Measurements from ENCODE around the gene ARHGEF7. TPM values are rescaled to one million over a fixed set of nuclear protein-coding genes. Genes with fewer than 3 reads are reported as not detected.

The ARHGEF7 gene
- total RNA-seq, 2 donors from 2014 or later: 49.5 to 53.5 TPM

DNA sequence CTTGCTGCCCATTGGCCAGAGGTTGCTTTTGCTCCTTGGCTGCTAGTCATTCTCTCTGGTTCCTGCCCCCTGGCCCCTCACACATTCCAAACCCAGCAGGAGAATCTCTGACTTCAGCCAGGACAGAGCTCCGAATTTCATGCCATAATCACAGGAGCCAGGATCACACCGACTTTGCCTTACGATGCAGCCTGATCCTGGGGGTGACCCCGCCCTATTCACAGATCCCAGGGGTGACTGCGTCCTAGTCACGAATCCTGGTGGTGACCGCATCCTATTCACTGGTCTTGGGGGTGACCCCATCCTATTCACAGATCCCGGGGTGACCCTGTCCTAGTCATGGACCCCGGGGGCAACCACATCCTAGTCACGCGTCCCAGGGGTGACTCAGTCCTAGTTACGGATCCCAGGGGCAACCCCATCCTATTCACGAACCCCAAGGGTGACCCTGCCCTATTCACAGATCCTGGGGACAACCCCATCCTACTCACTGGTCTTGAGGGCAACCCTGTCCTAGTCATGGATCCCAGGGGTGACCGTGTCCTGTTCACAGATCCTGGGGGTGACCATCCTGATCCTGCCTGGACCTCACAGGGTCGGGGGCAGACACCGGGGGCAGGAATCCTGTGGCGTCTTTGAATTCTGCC lies 198.0 kb downstream of the ARHGEF7 start:
- DNase-seq: no peak
- H3K36me3 ChIP-seq (ENCODE audit: control insufficient read depth, insufficient read depth, low read length): peaks cover 11% of the 10 kb centered on the region
- no peaks in the 10 kb centered on the region for H3K27me3 Mint-ChIP-seq (ENCODE audit: insufficient read depth)
- H3K4me1 Mint-ChIP-seq: no peaks in the 10 kb centered on the region
- peaks cover 40% of the 10 kb centered on the region for H3K9me3 Mint-ChIP-seq
- no peak overlapping the region for H3K4me3 ChIP-seq (ENCODE audit: low read length)
- no peak overlapping the region for H3K27ac Mint-ChIP-seq
- TF ChIP-seq, protein P1, sequence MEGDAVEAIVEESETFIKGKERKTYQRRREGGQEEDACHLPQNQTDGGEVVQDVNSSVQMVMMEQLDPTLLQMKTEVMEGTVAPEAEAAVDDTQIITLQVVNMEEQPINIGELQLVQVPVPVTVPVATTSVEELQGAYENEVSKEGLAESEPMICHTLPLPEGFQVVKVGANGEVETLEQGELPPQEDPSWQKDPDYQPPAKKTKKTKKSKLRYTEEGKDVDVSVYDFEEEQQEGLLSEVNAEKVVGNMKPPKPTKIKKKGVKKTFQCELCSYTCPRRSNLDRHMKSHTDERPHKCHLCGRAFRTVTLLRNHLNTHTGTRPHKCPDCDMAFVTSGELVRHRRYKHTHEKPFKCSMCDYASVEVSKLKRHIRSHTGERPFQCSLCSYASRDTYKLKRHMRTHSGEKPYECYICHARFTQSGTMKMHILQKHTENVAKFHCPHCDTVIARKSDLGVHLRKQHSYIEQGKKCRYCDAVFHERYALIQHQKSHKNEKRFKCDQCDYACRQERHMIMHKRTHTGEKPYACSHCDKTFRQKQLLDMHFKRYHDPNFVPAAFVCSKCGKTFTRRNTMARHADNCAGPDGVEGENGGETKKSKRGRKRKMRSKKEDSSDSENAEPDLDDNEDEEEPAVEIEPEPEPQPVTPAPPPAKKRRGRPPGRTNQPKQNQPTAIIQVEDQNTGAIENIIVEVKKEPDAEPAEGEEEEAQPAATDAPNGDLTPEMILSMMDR (conservative IDR thresholded peaks at IDR 0.05): no peak
- H3K4me3 Mint-ChIP-seq: no peak overlapping the region
- WGBS, 2 experiments (ENCODE audit: insufficient coverage in 1 of 2, insufficient read length in 1 of 2): 94 to 95% methylated on average over 13 to 17 of the region's 17 CpGs
- no peaks in the 10 kb centered on the region for H3K27me3 ChIP-seq (ENCODE audit: control insufficient read depth, insufficient read depth, low read length, poor library complexity, severe bottlenecking)
- peaks cover 9% of the 10 kb centered on the region for H3K9me3 ChIP-seq (ENCODE audit: control insufficient read depth, low read length)
- no peak overlapping the region for H3K27ac ChIP-seq (ENCODE audit: low read depth, low read length)
- H3K9ac ChIP-seq (ENCODE audit: extremely low read depth, low read length, poor library complexity, severe bottlenecking): no peak overlapping the region
- H3K4me1 ChIP-seq (ENCODE audit: control insufficient read depth, insufficient read depth, low read length): no peaks in the 10 kb centered on the region
- H3K36me3 Mint-ChIP-seq (ENCODE audit: low read depth): peaks cover 69% of the 10 kb centered on the region

DNA sequence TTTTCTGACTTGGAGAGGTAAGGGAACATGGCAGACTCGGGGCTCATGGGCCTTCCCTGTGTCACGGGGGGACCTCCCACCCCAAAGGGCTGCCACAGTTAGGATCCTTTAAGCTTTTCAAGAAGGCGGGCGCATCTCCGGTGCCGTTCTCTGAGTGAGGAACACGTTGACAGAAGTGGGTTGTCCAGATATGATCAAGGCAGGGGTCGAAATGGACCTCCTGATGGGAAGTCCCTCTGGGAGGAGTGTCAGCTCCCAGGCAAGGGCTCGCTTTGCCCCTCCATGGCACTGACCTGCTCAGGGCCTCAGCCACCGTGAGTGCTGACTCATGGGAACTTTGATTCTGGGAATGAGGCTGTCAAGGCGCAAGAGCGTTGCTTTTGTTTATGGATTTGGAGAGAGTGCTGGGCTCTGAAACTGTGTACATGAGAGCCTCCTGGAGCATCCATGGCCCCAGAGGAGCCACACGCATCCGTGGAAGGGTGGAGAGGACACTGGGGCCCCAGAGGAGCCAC lies 198.9 kb downstream of the ARHGEF7 start:
- Mint-ChIP-seq H3K9me3 (peaks cover 40% of the 10 kb centered on the region), H3K4me1 (no peaks in the 10 kb centered on the region), H3K4me3 (no peak overlapping the region), H3K36me3 (ENCODE audit: low read depth) (peaks cover 61% of the 10 kb centered on the region), H3K27me3 (ENCODE audit: insufficient read depth) (no peaks in the 10 kb centered on the region), H3K27ac (no peak overlapping the region)
- no peak overlapping the region for H3K27ac ChIP-seq (ENCODE audit: low read depth, low read length)
- DNase-seq: no peak
- no peak overlapping the region for H3K9ac ChIP-seq (ENCODE audit: extremely low read depth, low read length, poor library complexity, severe bottlenecking)
- H3K9me3 ChIP-seq (ENCODE audit: control insufficient read depth, low read length): peaks cover 9% of the 10 kb centered on the region
- TF ChIP-seq, protein P1 (conservative IDR thresholded peaks at IDR 0.05): no peak
- WGBS, 2 experiments (ENCODE audit: insufficient coverage in 1 of 2, insufficient read length in 1 of 2): 97 to 98% methylated on average over 13 to 14 of the region's 14 CpGs
- H3K4me1 ChIP-seq (ENCODE audit: control insufficient read depth, insufficient read depth, low read length): no peaks in the 10 kb centered on the region
- no peak overlapping the region for H3K4me3 ChIP-seq (ENCODE audit: low read length)
- H3K27me3 ChIP-seq (ENCODE audit: control insufficient read depth, insufficient read depth, low read length, poor library complexity, severe bottlenecking): no peaks in the 10 kb centered on the region
- peaks cover 7% of the 10 kb centered on the region for H3K36me3 ChIP-seq (ENCODE audit: control insufficient read depth, insufficient read depth, low read length)

DNA sequence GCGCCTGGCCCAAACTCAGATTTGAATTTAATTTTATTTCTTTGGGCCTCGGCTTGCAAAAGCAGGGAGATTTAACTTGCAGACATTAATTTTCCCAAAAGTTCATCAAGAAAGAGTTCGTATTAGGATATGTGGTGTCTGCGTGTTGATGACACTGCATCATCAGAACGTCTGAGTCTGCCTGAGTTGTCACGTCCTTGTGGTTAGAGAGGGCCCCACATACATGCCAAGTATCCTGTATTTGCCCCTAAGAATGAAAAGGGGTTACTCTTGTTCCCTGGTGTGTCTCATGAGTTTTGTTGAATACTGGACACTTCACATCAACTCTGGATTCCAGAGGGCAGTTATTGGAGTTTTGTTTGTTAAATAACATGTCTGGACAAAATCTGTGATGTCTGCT lies 199.7 kb downstream of the ARHGEF7 start:
- no peaks in the 10 kb centered on the region for H3K27me3 Mint-ChIP-seq (ENCODE audit: insufficient read depth)
- no peak overlapping the region for H3K4me3 ChIP-seq (ENCODE audit: low read length)
- no peak for DNase-seq
- H3K9me3 Mint-ChIP-seq: peaks cover 35% of the 10 kb centered on the region
- peaks cover 54% of the 10 kb centered on the region for H3K36me3 Mint-ChIP-seq (ENCODE audit: low read depth)
- no peak overlapping the region for H3K27ac ChIP-seq (ENCODE audit: low read depth, low read length)
- H3K4me3 Mint-ChIP-seq: no peak overlapping the region
- H3K4me1 Mint-ChIP-seq: no peaks in the 10 kb centered on the region
- H3K27me3 ChIP-seq (ENCODE audit: control insufficient read depth, insufficient read depth, low read length, poor library complexity, severe bottlenecking): no peaks in the 10 kb centered on the region
- H3K9ac ChIP-seq (ENCODE audit: extremely low read depth, low read length, poor library complexity, severe bottlenecking): no peak overlapping the region
- H3K27ac Mint-ChIP-seq: no peak overlapping the region
- TF ChIP-seq, protein P1 (conservative IDR thresholded peaks at IDR 0.05): no peak
- no peaks in the 10 kb centered on the region for H3K4me1 ChIP-seq (ENCODE audit: control insufficient read depth, insufficient read depth, low read length)
- peaks cover 9% of the 10 kb centered on the region for H3K9me3 ChIP-seq (ENCODE audit: control insufficient read depth, low read length)
- H3K36me3 ChIP-seq (ENCODE audit: control insufficient read depth, insufficient read depth, low read length): peaks cover 7% of the 10 kb centered on the region
- WGBS, 2 experiments (ENCODE audit: insufficient coverage in 1 of 2, insufficient read length in 1 of 2): 88 to 89% methylated on average over 5 to 6 of the region's 6 CpGs
